Measurements from ENCODE around the gene ATP2A3. TPM values are rescaled to one million over a fixed set of nuclear protein-coding genes. Genes with fewer than 3 reads are reported as not detected.

The ATP2A3 gene
- total RNA-seq, 6 experiments from 2014 or later = 0.05 to 0.12 (median 0.08) TPM

DNA sequence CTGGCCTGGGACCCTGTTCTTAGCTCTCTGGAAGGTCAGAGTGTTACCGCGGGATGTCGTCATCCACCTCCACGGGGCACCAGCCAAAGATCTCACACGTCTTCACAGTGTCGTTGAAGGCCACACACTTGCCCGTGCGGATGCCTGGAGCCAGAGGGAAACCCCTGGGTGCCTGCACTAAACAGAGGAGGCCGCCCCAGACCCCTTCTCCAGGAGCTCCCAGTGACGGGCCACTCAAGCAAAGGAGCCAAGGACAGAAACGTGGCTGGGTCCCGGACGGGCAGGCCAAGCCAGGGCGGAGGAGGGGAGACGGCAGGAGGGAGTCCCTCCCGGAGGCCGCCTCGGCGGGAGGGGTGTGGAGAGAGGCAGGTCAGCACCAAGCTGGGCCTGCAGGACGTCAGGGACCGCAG, 60.4 kb downstream of the ATP2A3 start:
- H3K4me1 Mint-ChIP-seq (ENCODE audit: low read depth) = no peaks in the 10 kb centered on the region
- no peaks in the 10 kb centered on the region for H3K9me3 Mint-ChIP-seq
- TF ChIP-seq, protein P1, sequence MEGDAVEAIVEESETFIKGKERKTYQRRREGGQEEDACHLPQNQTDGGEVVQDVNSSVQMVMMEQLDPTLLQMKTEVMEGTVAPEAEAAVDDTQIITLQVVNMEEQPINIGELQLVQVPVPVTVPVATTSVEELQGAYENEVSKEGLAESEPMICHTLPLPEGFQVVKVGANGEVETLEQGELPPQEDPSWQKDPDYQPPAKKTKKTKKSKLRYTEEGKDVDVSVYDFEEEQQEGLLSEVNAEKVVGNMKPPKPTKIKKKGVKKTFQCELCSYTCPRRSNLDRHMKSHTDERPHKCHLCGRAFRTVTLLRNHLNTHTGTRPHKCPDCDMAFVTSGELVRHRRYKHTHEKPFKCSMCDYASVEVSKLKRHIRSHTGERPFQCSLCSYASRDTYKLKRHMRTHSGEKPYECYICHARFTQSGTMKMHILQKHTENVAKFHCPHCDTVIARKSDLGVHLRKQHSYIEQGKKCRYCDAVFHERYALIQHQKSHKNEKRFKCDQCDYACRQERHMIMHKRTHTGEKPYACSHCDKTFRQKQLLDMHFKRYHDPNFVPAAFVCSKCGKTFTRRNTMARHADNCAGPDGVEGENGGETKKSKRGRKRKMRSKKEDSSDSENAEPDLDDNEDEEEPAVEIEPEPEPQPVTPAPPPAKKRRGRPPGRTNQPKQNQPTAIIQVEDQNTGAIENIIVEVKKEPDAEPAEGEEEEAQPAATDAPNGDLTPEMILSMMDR (IDR thresholded peaks at IDR 0.05) = no peak
- DNase-seq = no peak
- H3K27ac Mint-ChIP-seq = no peak overlapping the region
- H3K36me3 Mint-ChIP-seq (ENCODE audit: low read depth) = no peaks in the 10 kb centered on the region
- H3K4me3 Mint-ChIP-seq = no peak overlapping the region
- peaks cover 3% of the 10 kb centered on the region; the same call in 1 of the 2 replicates for H3K27me3 Mint-ChIP-seq (ENCODE audit: insufficient read depth)

DNA sequence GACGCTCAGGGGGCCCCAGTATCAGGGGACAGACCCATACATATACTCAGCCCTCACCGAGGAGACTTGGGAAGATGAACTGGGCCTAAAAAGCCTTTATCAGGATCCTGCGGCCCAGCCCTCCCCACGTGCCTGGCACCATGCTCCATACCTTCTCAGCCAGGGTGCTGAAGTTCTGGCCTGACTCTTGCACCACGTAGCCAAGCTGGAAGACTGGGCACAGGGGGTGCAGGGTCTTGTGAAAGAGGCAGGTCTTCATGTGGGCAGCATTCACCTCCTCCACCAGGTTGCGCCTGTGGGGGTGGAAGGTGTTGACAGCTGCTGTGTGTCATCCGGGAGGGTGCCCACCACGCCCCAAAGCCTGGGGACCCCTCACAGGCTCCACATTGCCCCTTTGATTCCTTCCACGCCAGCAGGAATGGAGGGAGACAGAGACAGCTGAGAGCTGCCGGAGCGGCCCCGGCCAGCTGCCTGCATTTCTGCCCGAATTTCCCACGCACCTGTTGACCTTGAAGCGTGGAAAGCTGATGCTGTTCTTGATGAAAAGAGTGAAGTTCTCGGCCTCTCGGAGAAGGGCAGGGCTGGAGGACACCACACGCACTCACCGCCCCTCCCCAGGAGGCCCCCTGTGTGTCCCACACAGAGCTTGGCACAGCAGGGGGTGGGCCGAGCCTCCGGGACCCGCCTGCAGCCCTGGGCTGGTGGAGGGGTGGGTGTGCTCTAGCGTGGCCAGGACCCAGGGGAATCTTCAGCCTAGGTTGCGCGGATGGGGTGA, 61.0 kb downstream of the ATP2A3 start:
- no peak for DNase-seq
- no peaks in the 10 kb centered on the region for H3K36me3 Mint-ChIP-seq (ENCODE audit: low read depth)
- no peak overlapping the region for H3K27ac Mint-ChIP-seq
- H3K4me1 Mint-ChIP-seq (ENCODE audit: low read depth) = no peaks in the 10 kb centered on the region
- TF ChIP-seq, protein P1 (IDR thresholded peaks at IDR 0.05) = no peak
- H3K4me3 Mint-ChIP-seq = no peak overlapping the region
- peaks cover 3% of the 10 kb centered on the region; the same call in 1 of the 2 replicates for H3K27me3 Mint-ChIP-seq (ENCODE audit: insufficient read depth)
- no peaks in the 10 kb centered on the region for H3K9me3 Mint-ChIP-seq

DNA sequence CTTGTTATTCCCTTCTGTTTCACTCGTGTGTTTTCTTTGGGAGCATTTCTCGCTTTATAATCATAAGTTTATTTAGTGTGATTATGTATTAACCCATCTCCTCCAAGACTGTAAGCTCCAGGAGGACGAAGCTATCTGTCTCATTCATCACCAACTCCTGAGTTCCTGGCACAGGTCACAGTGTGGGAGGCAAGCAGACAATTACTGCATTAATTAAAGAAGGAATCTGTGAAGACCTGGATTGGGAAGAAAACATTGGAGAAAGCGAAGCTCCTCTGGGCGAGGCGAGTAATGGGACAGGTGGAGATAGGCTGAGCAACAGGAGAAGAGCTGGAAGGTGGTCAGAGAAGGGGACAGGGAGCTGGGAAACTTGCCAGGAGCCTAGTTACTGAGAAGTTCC, 63.6 kb downstream of the ATP2A3 start:
- Mint-ChIP-seq H3K36me3 (ENCODE audit: low read depth) (no peaks in the 10 kb centered on the region), H3K27me3 (ENCODE audit: insufficient read depth) (no peaks in the 10 kb centered on the region; the same call in 1 of the 2 replicates), H3K9me3 (no peaks in the 10 kb centered on the region), H3K4me3 (no peak overlapping the region), H3K27ac (no peak overlapping the region), H3K4me1 (ENCODE audit: low read depth) (no peaks in the 10 kb centered on the region)
- TF ChIP-seq, protein P1 (IDR thresholded peaks at IDR 0.05) = no peak
- no peak for DNase-seq

DNA sequence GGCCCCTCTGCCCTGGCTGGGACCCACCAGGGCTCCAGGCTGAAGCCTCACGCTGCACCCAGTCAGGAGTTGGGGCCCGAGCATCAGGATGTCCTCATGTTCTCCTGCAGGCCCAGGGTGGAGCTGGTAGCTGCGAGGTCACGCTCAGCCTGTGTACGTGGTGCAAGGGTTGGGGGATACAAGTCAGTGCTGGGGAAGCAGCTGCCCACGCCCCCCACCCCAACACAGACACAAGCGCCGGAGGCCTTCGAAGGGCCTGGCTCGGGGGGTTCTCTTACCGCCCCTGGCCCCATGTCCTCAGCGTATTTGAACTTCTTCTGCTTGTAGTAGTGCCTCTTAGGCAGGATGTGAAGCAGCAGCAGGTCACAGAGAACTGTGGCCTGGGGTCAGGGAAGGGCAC, 66.5 kb downstream of the ATP2A3 start:
- Mint-ChIP-seq H3K27ac (no peak overlapping the region), H3K4me1 (ENCODE audit: low read depth) (peaks cover 21% of the 10 kb centered on the region), H3K4me3 (no peak overlapping the region), H3K36me3 (ENCODE audit: low read depth) (no peaks in the 10 kb centered on the region), H3K27me3 (ENCODE audit: insufficient read depth) (no peaks in the 10 kb centered on the region), H3K9me3 (no peaks in the 10 kb centered on the region)
- no peak for DNase-seq
- TF ChIP-seq, protein P1 (IDR thresholded peaks at IDR 0.05) = no peak

DNA sequence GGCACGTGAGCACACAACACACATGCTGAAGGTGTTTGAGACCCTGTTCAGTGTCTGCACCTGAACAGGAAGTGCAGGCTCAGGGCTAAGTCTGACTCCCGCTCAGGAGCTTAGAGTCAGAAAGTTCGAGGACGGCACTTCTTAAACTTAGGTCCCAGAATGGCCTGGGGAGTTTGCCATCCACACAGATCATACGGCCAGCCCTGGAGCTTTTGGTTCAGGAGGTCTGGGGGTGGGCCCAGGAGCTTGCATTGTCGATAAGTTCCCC, 67.3 kb downstream of the ATP2A3 start:
- Mint-ChIP-seq H3K9me3 (no peaks in the 10 kb centered on the region), H3K36me3 (ENCODE audit: low read depth) (no peaks in the 10 kb centered on the region)
- DNase-seq = no peak

More for the DNA sequence above, 67.3 kb downstream of the ATP2A3 start:
- Mint-ChIP-seq H3K27ac (no peak overlapping the region), H3K4me3 (no peak overlapping the region), H3K4me1 (ENCODE audit: low read depth) (peaks cover 23% of the 10 kb centered on the region), H3K27me3 (ENCODE audit: insufficient read depth) (no peaks in the 10 kb centered on the region)
- TF ChIP-seq, protein P1 (IDR thresholded peaks at IDR 0.05) = no peak

Measured in HFFc6 (cell line).